Esophagus muscularis mucosa (tissue), 4 donors: ENCODE data around the gene CFAP90. TPM values are rescaled to one million over a fixed set of nuclear protein-coding genes. Genes with fewer than 3 reads are reported as not detected.

Experiments used
- DNase-seq: peaks from one replicate; pipeline ENCODE4 v3.0.0-alpha.2; 2017; ENCODE audit errors: extremely low spot score
- H3K27ac ChIP-seq, 4 donors: fragments of 200-600 bp; sonication (generic); replicated peaks in 1 of 4; 1 replicate in 3 of 4; 2 replicates in 1 of 4; pipeline ENCODE4 v1.5.1; 2016 to 2019; ENCODE audit warnings: mild to moderate bottlenecking in 1 of 4
- H3K27me3 ChIP-seq, 4 donors: fragments of 200-600 bp; sonication (generic); one replicate each; pipeline versions ENCODE4 v1.5.1 to v1.6.0; 2016 to 2019
- H3K36me3 ChIP-seq, 4 donors: fragments of 200-600 bp; sonication (generic); one replicate each; pipeline ENCODE4 v1.5.1; 2016 to 2019
- H3K4me1 ChIP-seq, 4 donors: fragments of 200-600 bp; sonication (generic); one replicate each; pipeline ENCODE4 v1.5.1; 2016 to 2019
- H3K4me3 ChIP-seq, 4 donors: fragments of 200-600 bp; sonication (generic); 1 replicate in 2 of 4; 2 replicates in 2 of 4; pipeline ENCODE4 v1.5.1; 2016 to 2019; ENCODE audit warnings: mild to moderate bottlenecking in 4 of 4, moderate library complexity in 1 of 4
- H3K9me3 ChIP-seq, 4 donors: fragments of 200-600 bp; sonication (generic); 1 replicate in 3 of 4; 2 replicates in 1 of 4; pipeline ENCODE4 v1.5.1; 2016 to 2019
- CTCF ChIP-seq, 3 experiments: fragments of 200-600 bp in 2 of 3; fragments of 450-650 bp in 1 of 3; sonication (generic) in 2 of 3; IDR thresholded peaks; one replicate each; pipeline ENCODE4 v1.5.1; 2017 to 2019; ENCODE audit warnings: antibody characterized with exemption in 3 of 3, mild to moderate bottlenecking in 2 of 3, moderate library complexity in 1 of 3
- EP300 ChIP-seq: sonication (generic); formaldehyde crosslinking; IDR thresholded peaks from one replicate; pipeline ENCODE4 v1.6.1; 2017; ENCODE audit warnings: antibody characterized with exemption
- POLR2A ChIP-seq: fragments of 450-650 bp; IDR thresholded peaks from one replicate; pipeline ENCODE4 v1.6.1; 2017; ENCODE audit warnings: antibody characterized with exemption, moderate library complexity, mild to moderate bottlenecking, low read depth
- POLR2AphosphoS5 ChIP-seq, 2 donors: sonication (generic); formaldehyde crosslinking; IDR thresholded peaks; one replicate each; pipeline ENCODE4 v1.6.1; 2017; ENCODE audit warnings: antibody characterized with exemption in 2 of 2
- WGBS: methylation state at CpG from one replicate; pipeline ENCODE4 v1.1.5; 2018; 5-methylcytosine and 5-hydroxymethylcytosine counted together
- intact Hi-C: fragments of 100-400 bp; cut with DNase I; formaldehyde crosslinking; loops from one replicate; pipeline ENCODE4 v1.15.1; 2023
- total RNA-seq, 4 donors: library from RNA; depleted of rRNA; stranded (reverse); fragments of >200 nt; gene quantifications; one replicate each; pipeline versions ENCODE4 v1.1.0 to v1.2.1, GENCODE V29; 2016

The CFAP90 gene
- total RNA-seq, 4 donors from 2014 or later, result 0.17 TPM; not detected in 3

DNA sequence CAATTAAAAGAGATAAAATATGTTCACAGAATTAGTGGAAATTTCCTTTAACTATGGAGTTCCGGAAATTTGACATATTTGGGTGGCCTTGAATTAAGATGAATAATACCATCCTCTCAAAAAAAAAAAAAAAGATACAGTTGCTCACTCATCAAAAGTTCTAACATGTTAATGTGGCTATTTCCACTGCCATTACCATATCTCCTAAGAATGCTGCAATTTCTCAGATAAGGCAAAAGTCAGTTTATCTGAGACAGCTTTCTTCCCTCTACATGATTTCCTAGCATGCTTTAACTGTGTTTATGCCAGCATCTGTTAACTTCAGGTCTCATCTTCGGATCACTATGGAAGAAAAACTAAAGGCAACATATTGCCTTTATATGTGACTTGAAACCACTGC is 15.3 kb upstream of the CFAP90 start:
- no peak overlapping the region for H3K4me3 ChIP-seq
- DNase-seq, result no peak
- H3K36me3 ChIP-seq, result peaks cover 0 to 39% (median 25%) of the 10 kb centered on the region in 4 donors
- TF ChIP-seq CTCF (IDR thresholded peaks at IDR 0.05) (no peak), POLR2A (no peak), EP300 (no peak), POLR2AphosphoS5 (IDR thresholded peaks at IDR 0.05) (no peak)
- H3K4me1 ChIP-seq, result peaks cover 19 to 32% (median 30%) of the 10 kb centered on the region in 4 donors
- no peaks in the 10 kb centered on the region for H3K27me3 ChIP-seq
- no peaks in the 10 kb centered on the region for H3K9me3 ChIP-seq
- intact Hi-C loops, result no loop called here
- 88% methylated on average over 2 of the region's 2 CpGs for WGBS
- no peak overlapping the region for H3K27ac ChIP-seq

- peaks cover 18 to 52% (median 39%) of the 10 kb centered on the region in 4 donors for H3K36me3 ChIP-seq
- WGBS, result 81% methylated on average over 9 of the region's 9 CpGs
- no peak overlapping the region for H3K27ac ChIP-seq
- no peak overlapping the region for H3K4me3 ChIP-seq
- DNase-seq, result no peak
- no peaks in the 10 kb centered on the region for H3K9me3 ChIP-seq
- TF ChIP-seq POLR2AphosphoS5 (IDR thresholded peaks at IDR 0.05) (no peak), EP300 (no peak), POLR2A (no peak), CTCF (IDR thresholded peaks at IDR 0.05) (no peak)
- H3K27me3 ChIP-seq, result no peaks in the 10 kb centered on the region
- H3K4me1 ChIP-seq, result no peaks in the 10 kb centered on the region
- intact Hi-C loops, result no loop called here
Measured at GRCh38 chr5:7857926-7858632, 7.1 kb upstream of the CFAP90 start.

DNA sequence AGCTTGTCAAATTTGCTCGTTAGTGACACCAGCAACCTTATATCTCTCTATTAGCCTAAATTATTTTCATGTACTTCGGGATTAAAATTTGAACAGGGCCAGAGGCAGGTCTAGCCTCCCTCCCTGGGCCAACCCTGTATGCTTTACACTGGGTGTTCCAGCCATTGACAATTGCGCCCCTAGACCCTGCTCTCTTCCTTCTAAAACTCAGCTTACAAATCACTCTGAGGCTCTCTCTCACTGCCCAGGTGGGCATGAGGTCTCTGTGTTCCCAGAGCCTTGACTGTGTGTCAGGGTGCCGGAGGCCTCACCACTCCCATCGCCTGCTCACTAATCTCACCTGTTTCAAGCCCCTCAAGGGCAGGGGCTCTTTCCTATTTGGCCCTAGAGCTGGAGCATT is 6.4 kb upstream of the CFAP90 start:
- H3K36me3 ChIP-seq, result peaks cover 18 to 45% (median 35%) of the 10 kb centered on the region in 4 donors
- TF ChIP-seq CTCF (IDR thresholded peaks at IDR 0.05) (no peak), EP300 (no peak), POLR2A (no peak), POLR2AphosphoS5 (IDR thresholded peaks at IDR 0.05) (no peak)
- H3K27me3 ChIP-seq, result no peaks in the 10 kb centered on the region
- H3K9me3 ChIP-seq, result no peaks in the 10 kb centered on the region
- H3K4me1 ChIP-seq, result peaks cover 0 to 3% (median under 1%) of the 10 kb centered on the region in 4 donors
- H3K4me3 ChIP-seq, result no peak overlapping the region
- no peak overlapping the region for H3K27ac ChIP-seq
- intact Hi-C loops, result no loop called here
- WGBS, result 87% methylated on average over 5 of the region's 5 CpGs
- DNase-seq, result peak; percentile 42

GRCh38 chr5:7856855-7857254 is 5.9 kb upstream of the CFAP90 start:
- TF ChIP-seq POLR2AphosphoS5 (IDR thresholded peaks at IDR 0.05) (no peak), CTCF (IDR thresholded peaks at IDR 0.05) (peak; percentile 32 to 41 (median 37))
- no peaks in the 10 kb centered on the region for H3K27me3 ChIP-seq
- no peak overlapping the region for H3K27ac ChIP-seq
- H3K36me3 ChIP-seq, result peaks cover 18 to 40% (median 30%) of the 10 kb centered on the region in 4 donors
- H3K9me3 ChIP-seq, result no peaks in the 10 kb centered on the region
- no peak overlapping the region for H3K4me3 ChIP-seq
- intact Hi-C loops, result no loop called here
- peaks cover 0 to 5% (median 2%) of the 10 kb centered on the region in 4 donors for H3K4me1 ChIP-seq
- 98% methylated on average over 2 of the region's 2 CpGs for WGBS
- DNase-seq, result no peak
